ENCODE results near the gene NXPH4. TPM values are rescaled to one million over a fixed set of nuclear protein-coding genes. Genes with fewer than 3 reads are reported as not detected.
A peak's percentile ranks its signal among the peaks of the same experiment; 100 is the strongest.

NXPH4 gene
- total RNA-seq, 4 donors from 2014 or later: 7.1 to 26.0 (median 18.3) TPM

- H3K9me3 ChIP-seq: no peaks in the 10 kb centered on the region
- peaks cover 74% of the 10 kb centered on the region for H3K4me1 ChIP-seq
- no peak for TF ChIP-seq EP300 (IDR thresholded peaks at IDR 0.05)
- TF ChIP-seq CTCF (IDR thresholded peaks at IDR 0.05): no peak
- TF ChIP-seq POLR2AphosphoS5 (IDR thresholded peaks at IDR 0.05): no peak
- TF ChIP-seq POLR2A (IDR thresholded peaks at IDR 0.05): no peak
- no peak for DNase-seq (ENCODE audit: low spot score in 2 of 2)
- H3K4me3 ChIP-seq: no peak overlapping the region
- peaks cover 18% of the 10 kb centered on the region for H3K27me3 ChIP-seq
- H3K27ac ChIP-seq: no peak overlapping the region
- WGBS: 56% methylated on average over 2 of the region's 3 CpGs
- H3K36me3 ChIP-seq: peaks cover 36% of the 10 kb centered on the region
Measured at GRCh38 chr12:57234233-57234570, 17.6 kb downstream of the NXPH4 start.

- H3K4me3 ChIP-seq: no peak overlapping the region
- H3K27ac ChIP-seq: peak overlapping the region; percentile 33
- WGBS: 50% methylated on average over 10 of the region's 10 CpGs
- no peaks in the 10 kb centered on the region for H3K9me3 ChIP-seq
- peaks cover 36% of the 10 kb centered on the region for H3K36me3 ChIP-seq
- DNase-seq (ENCODE audit: low spot score in 2 of 2): no peak
- peaks cover 74% of the 10 kb centered on the region for H3K4me1 ChIP-seq
- peaks cover 21% of the 10 kb centered on the region for H3K27me3 ChIP-seq
- no peak for TF ChIP-seq POLR2A (IDR thresholded peaks at IDR 0.05)
- no peak for TF ChIP-seq CTCF (IDR thresholded peaks at IDR 0.05)
- TF ChIP-seq EP300 (IDR thresholded peaks at IDR 0.05): no peak
- TF ChIP-seq POLR2AphosphoS5 (IDR thresholded peaks at IDR 0.05): no peak
Measured at GRCh38 chr12:57234571-57235016, 18.0 kb downstream of the NXPH4 start.

- peak in 1 of 2 donors; percentile 74 for DNase-seq (ENCODE audit: low spot score in 2 of 2)
- Histone ChIP-seq H3K36me3 (peaks cover 36% of the 10 kb centered on the region), H3K27ac (peak overlapping the region; percentile 33), H3K9me3 (no peaks in the 10 kb centered on the region), H3K27me3 (peaks cover 27% of the 10 kb centered on the region), H3K4me3 (peak overlapping the region; percentile 31), H3K4me1 (peaks cover 74% of the 10 kb centered on the region)
- TF ChIP-seq CTCF (IDR thresholded peaks at IDR 0.05) (no peak), POLR2AphosphoS5 (IDR thresholded peaks at IDR 0.05) (no peak), POLR2A (IDR thresholded peaks at IDR 0.05) (no peak), EP300 (IDR thresholded peaks at IDR 0.05) (no peak)
- WGBS: 29% methylated on average over 26 of the region's 26 CpGs
Measured at GRCh38 chr12:57235017-57235727, 18.6 kb downstream of the NXPH4 start.

- Histone ChIP-seq H3K27ac (no peak overlapping the region), H3K4me3 (peak overlapping the region; percentile 31), H3K9me3 (no peaks in the 10 kb centered on the region), H3K4me1 (peaks cover 74% of the 10 kb centered on the region), H3K36me3 (peaks cover 36% of the 10 kb centered on the region), H3K27me3 (peaks cover 33% of the 10 kb centered on the region)
- 28% methylated on average over 6 of the region's 8 CpGs for WGBS
- DNase-seq (ENCODE audit: low spot score in 2 of 2): no peak
- TF ChIP-seq POLR2AphosphoS5 (IDR thresholded peaks at IDR 0.05) (no peak), POLR2A (IDR thresholded peaks at IDR 0.05) (no peak), CTCF (IDR thresholded peaks at IDR 0.05) (no peak), EP300 (IDR thresholded peaks at IDR 0.05) (no peak)
Measured at GRCh38 chr12:57235728-57236131, 19.1 kb downstream of the NXPH4 start.

- DNase-seq (ENCODE audit: low spot score in 2 of 2): no peak
- Histone ChIP-seq H3K27ac (peak overlapping the region; percentile 28), H3K4me1 (peaks cover 74% of the 10 kb centered on the region), H3K9me3 (no peaks in the 10 kb centered on the region), H3K27me3 (peaks cover 39% of the 10 kb centered on the region), H3K4me3 (peak overlapping the region; percentile 31), H3K36me3 (peaks cover 33% of the 10 kb centered on the region)
- WGBS: 22% methylated on average over 20 of the region's 40 CpGs
- TF ChIP-seq POLR2A (IDR thresholded peaks at IDR 0.05) (no peak), CTCF (IDR thresholded peaks at IDR 0.05) (no peak), POLR2AphosphoS5 (IDR thresholded peaks at IDR 0.05) (no peak)
Measured at GRCh38 chr12:57236201-57236924, 19.8 kb downstream of the NXPH4 start.

Data from suprapubic skin (tissue), 4 donors.